ENCODE data around the gene SKI.

DNA sequence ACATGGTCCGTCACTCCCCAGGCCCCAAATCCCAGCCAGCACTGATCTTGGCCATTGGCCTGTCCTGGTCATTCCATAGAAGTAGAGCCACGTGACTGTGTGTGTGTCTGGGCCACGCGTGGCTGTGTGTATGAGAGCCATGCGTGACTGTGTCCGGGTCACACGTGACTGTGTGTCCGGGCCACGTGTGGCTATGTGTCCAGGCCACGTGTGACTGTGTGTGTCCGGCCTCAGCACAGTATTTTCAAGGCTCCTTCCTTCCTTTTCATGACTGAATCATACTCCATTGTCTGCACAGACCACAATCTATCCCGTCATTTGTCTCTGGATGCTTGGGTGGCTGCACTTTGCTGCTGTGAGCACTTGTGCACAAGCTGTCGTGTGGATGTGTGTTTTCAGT, 67.4 kb downstream of the SKI start:
- TF ChIP-seq RXRA (IDR thresholded peaks at IDR 0.05; ENCODE audit: insufficient read depth, low read depth, low read length) (no peak), CHD1 (IDR thresholded peaks at IDR 0.05; ENCODE audit: low read depth, low read length) (no peak), POU5F1 (IDR thresholded peaks at IDR 0.05; ENCODE audit: low read depth, low read length) (no peak), TCF12 (IDR thresholded peaks at IDR 0.05; ENCODE audit: low read depth, low read length) (no peak), POLR2AphosphoS5 (IDR thresholded peaks at IDR 0.05; ENCODE audit: low read depth, low read length) (no peak)
- TF ChIP-seq, protein P1, sequence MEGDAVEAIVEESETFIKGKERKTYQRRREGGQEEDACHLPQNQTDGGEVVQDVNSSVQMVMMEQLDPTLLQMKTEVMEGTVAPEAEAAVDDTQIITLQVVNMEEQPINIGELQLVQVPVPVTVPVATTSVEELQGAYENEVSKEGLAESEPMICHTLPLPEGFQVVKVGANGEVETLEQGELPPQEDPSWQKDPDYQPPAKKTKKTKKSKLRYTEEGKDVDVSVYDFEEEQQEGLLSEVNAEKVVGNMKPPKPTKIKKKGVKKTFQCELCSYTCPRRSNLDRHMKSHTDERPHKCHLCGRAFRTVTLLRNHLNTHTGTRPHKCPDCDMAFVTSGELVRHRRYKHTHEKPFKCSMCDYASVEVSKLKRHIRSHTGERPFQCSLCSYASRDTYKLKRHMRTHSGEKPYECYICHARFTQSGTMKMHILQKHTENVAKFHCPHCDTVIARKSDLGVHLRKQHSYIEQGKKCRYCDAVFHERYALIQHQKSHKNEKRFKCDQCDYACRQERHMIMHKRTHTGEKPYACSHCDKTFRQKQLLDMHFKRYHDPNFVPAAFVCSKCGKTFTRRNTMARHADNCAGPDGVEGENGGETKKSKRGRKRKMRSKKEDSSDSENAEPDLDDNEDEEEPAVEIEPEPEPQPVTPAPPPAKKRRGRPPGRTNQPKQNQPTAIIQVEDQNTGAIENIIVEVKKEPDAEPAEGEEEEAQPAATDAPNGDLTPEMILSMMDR (IDR thresholded peaks at IDR 0.05; ENCODE audit: control extremely low read depth in 1 of 3, insufficient read depth in 1 of 3, low read depth in 1 of 3, low read length in 3 of 3), result no peak

All from H1 (cell line).